ENCODE measurements around the gene ELFN2.
"Not testable (repeated sequence)": the region's sequence is repeated elsewhere in the genome, so short reads cannot be mapped to it uniquely, and the experiment has no call there.

ELFN2 gene

GRCh38 chr22:37403267-37403960, 23.9 kb downstream of the ELFN2 start:
- no peak for DNase-seq (ENCODE audit: low spot score)
- no peak overlapping the region for H3K27ac ChIP-seq
- TF ChIP-seq CTCF (IDR thresholded peaks at IDR 0.05), result no peak
- H3K4me3 ChIP-seq, result no peak overlapping the region

DNA sequence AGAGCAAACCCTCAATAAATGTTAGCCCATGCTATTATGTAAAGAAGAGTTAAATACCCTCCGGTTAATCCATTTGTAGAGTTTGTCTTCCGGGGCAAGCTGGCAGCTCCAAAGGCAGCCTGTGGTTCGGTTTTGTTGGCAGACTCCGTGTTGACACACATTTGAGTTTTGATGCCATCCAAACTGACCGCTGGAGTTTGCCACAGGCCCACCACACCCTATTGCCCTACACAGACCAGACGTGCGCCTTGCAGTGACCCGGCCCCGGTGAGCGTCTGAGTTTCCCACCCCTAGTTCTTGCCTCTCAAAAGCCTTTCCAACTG, 25.1 kb downstream of the ELFN2 start:
- H3K27ac ChIP-seq, result no peak overlapping the region
- TF ChIP-seq CTCF (IDR thresholded peaks at IDR 0.05), result no peak
- no peak for DNase-seq (ENCODE audit: low spot score)
- no peak overlapping the region for H3K4me3 ChIP-seq

- no peak for TF ChIP-seq CTCF (IDR thresholded peaks at IDR 0.05)
- Histone ChIP-seq H3K4me3 (no peak overlapping the region), H3K27ac (no peak overlapping the region)
- no peak for DNase-seq (ENCODE audit: low spot score)
Observed at GRCh38 chr22:37401401-37402183, 25.7 kb downstream of the ELFN2 start.

DNA sequence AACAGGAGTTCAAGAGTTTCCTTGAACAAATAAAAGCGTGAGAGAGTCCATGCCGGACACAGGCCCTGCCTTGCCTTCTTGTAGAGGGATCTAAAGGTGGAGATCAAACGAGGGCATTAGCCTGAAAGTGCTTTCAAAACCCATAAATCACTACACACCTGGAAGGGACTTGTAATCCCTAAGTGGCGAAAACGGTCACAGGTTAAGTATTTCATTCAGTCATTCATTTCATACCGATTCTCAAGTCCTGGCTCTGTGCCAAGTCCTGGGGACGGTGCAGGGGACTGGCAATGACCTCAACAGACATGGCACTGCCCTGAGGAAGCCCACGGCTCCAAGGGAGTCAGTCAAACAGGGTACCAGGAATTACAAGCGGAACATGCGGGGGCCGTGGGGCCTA, 26.6 kb downstream of the ELFN2 start:
- TF ChIP-seq CTCF (IDR thresholded peaks at IDR 0.05), result no peak
- Histone ChIP-seq H3K4me3 (no peak overlapping the region), H3K27ac (no peak overlapping the region)
- DNase-seq (ENCODE audit: low spot score), result no peak

DNA sequence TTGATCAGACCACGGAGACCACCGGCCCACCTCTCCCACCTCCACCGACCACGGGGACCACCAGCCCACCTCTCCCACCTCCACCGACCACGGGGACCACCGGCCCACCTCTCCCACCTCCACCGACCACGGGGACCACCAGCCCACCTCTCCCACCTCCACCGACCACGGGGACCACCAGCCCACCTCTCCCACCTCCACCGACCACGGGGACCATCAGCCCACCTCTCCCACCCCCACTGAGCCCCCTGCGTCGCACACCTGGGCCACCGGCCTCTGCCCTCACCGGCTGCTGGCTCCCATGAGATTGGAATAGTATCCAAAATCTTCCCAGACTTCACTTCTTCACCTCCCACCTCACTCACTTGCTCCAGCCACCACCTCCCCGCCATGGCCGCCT, 27.8 kb downstream of the ELFN2 start:
- H3K27ac ChIP-seq; H3K4me3 ChIP-seq; DNase-seq (ENCODE audit: low spot score): not testable (repeated sequence)

DNA sequence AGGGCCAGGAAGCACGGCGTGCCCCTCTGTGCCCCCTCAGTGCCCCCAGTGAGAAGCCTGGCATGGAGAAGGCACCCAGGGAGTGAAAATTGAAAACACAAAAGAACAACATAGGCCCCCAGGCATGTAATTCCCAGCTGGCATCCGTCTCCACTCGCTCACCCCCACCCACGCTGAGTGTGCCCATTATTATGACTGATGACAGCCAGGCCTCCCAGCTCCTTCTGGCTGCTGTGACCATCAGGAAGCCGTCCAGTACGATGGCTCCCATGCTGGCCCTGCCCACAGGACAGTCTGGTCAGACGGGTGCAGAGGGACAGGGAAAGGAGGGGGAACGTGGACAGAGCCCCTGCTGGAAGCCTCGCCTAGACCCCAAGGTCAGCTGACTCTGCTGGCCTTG, 30.1 kb downstream of the ELFN2 start:
- no peak for DNase-seq (ENCODE audit: low spot score)
- no peak overlapping the region for H3K4me3 ChIP-seq
- no peak overlapping the region for H3K27ac ChIP-seq
- no peak for TF ChIP-seq CTCF (IDR thresholded peaks at IDR 0.05)

DNA sequence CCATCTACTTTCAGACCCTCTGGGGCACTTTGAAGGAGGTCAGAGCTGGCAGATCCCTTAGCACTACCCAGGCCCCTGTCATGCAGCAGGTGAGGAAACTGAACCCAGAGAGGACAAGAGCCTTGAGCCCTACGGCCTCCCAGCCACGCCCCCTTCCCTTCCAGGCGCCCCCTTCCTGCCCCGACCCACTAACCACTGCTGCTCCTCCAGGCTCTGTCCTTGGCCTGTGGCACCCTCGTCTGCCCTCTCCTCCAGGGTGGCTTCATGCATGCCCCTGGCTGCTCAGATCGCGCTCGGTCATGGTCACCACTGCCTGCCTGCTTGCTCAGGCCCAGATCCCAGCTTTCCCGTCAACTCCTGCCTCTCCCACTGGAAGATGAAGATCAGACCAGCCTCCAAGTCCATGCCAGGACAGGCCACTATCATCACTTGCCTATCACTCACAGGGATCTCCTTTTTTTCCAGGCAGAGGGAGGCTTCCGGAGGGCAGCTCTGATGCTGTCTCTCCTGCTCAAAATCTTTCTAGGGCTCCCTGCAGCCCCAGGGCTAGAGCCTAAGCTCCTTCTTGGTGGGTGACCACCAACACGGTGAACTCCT, 30.7 kb downstream of the ELFN2 start:
- TF ChIP-seq CTCF (IDR thresholded peaks at IDR 0.05), result no peak
- Histone ChIP-seq H3K4me3 (no peak overlapping the region), H3K27ac (no peak overlapping the region)
- no peak for DNase-seq (ENCODE audit: low spot score)
